HG03520 (cell line): ENCODE results near the gene ERC2.

Experiments used
- ATAC-seq: cut with Tn5 transposase; IDR thresholded peaks from one replicate; pipeline ENCODE4 v1.9.1; 2021; ENCODE audit warnings: mild to moderate bottlenecking, moderate library complexity; ENCODE audit not compliant: unreplicated experiment

The ERC2 gene

GRCh38 chr3:55471084-55471483 lies 997.2 kb downstream of the ERC2 start:
- no peak for ATAC-seq

- ATAC-seq: no peak
Measured at GRCh38 chr3:55469957-55470526, 998.2 kb downstream of the ERC2 start.

GRCh38 chr3:55468251-55468650 lies 1000.0 kb downstream of the ERC2 start:
- no peak for ATAC-seq

- ATAC-seq: no peak
Measured at GRCh38 chr3:55467099-55467498, 1001.2 kb downstream of the ERC2 start.

GRCh38 chr3:55466526-55466925 lies 1001.7 kb downstream of the ERC2 start:
- no peak for ATAC-seq

- ATAC-seq: no peak
Measured at GRCh38 chr3:55461896-55462295, 1006.4 kb downstream of the ERC2 start.

GRCh38 chr3:55459838-55460237 lies 1008.4 kb downstream of the ERC2 start:
- ATAC-seq: no peak
